SKM-1 treated with dmso at 0.1 percent for 144 hours (cell line): ENCODE measurements around the gene TRABD2A.

Experiments
- DNase-seq: peaks from one replicate; lab custom pipeline; 2025; ENCODE audit not compliant: unreplicated experiment; lab: John Stamatoyannopoulos, UW

Gene TRABD2A

DNA sequence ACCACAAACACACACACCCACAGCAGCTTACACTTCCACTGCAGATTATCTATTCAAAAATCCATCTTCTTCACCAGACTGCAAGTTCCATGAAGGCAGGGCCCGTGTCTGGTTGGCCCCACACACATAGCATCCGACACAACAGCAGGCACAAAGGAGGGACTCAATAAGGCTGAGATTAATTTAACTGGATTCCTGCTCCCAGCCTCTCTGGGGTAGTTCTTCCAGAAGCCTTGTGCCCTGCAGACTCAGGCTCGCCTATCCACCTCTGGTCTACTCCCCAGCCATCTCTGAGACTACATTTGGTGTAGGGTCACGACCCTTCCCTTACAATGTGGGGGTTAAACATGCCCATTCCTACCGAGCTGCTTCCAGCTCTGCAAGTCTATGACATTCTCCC, 57.7 kb downstream of the TRABD2A start:
- no peak for DNase-seq

DNA sequence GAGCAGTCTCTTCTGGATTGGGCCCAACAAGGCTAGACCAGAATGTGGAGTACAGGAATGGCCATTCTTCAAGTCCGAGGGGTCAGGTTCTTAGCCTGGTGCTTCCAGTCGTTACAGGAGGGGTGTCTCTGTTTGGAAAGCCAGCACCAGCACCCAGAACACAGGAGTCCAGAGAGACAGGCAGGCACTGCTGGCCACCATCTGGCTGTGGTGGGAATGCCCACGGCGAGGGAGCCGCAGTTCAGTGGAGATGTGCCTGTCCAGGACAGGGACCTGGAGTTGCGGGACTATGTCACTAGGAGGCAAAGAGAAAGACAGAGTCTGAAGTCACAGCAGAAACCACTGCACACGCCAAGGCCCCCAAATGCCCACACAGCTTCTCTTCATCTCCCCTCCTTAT, 59.1 kb downstream of the TRABD2A start:
- DNase-seq = no peak

DNA sequence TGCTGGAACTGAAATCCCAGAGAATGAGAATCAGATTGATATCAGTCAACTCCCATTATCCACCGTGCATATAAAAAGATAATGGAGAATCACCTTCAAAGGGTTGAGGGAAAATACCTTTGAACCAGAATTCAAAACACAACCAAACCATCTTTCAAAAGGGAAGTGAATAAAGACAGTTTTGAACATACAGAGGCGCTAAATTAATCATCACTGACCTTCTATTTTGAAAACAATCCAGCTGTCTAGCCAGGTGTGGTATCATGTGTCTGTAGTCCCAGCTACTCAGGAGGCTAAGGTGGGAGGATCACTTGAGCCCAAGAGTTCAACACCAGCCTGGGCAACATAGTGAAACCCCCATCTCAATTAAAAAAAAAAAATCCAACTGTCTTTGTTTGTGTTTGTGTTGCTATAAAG, 63.6 kb downstream of the TRABD2A start:
- DNase-seq = no peak

DNA sequence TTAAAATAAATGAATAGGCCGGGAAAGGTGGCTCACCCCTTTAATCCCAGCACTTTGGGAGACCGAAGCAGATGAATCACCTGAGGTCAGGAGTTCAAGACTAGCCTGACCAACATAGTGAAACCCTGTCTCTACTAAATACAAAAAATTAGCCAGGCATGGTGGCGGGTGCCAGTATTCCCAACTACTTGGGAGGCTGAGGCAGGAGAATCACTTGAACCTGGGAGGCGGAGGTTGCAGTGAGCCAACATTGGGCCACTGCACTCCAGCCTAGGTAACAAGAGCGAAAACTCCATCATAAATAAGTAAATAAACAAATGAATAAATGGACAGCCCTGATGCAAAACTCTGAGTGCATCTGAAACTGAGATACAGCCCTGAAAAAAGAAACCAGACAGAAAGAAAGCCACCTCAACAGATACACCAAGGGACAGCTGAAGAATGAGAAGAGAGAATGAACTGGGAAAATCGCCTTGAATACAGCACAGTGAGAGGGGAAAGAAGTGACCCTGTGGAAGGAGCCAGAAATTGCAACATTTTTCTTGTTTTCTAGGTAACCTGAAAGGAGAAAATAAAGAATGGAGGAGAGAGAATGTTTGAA, 64.4 kb downstream of the TRABD2A start:
- no peak for DNase-seq

DNA sequence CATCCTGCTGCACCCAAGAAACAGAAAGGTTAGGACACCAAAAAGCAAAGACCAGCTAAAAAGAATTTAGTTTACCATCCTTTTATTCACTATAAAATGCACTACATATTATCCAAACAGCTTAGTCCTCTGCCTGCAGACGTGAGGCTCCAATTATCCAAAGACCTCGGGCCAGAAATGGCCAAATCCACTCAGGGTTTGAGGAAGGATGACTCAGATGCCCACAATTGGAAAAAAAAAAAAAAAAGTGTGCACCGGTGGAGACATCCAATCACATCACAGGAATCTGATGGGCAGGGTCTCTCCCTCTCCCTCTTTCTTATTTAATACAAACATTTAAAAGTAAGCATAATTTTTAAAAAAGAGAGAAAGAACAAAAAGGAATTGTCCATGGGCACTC, 65.7 kb downstream of the TRABD2A start:
- DNase-seq = no peak

DNA sequence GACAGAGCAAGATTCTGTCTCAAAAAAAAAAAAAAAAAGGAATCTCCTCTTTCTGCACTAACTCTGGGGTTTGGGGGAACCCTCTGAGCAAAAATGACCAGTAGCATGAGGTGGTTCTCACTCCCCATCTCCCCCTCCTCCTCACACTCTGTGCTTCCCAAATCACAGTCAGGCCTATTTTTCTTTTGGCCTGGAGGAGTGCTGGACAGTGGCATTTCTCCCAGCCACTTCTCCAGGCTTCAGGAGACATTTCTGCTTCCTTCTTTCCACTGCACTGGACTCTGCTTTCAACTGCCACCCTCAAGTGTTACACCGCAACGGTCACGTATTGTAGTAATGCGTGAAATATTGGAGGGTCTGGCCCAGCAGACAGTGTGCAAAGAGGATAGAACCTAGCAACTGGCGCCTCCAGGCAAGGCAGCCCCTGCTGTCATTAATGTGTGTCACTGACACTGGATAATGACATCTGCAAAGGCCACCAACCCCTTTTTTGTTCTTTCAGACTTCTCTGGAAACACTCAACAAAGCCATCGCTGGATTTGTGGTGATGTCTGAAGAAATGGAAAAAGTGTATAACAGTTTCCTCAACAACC, 68.9 kb downstream of the TRABD2A start:
- no peak for DNase-seq

DNA sequence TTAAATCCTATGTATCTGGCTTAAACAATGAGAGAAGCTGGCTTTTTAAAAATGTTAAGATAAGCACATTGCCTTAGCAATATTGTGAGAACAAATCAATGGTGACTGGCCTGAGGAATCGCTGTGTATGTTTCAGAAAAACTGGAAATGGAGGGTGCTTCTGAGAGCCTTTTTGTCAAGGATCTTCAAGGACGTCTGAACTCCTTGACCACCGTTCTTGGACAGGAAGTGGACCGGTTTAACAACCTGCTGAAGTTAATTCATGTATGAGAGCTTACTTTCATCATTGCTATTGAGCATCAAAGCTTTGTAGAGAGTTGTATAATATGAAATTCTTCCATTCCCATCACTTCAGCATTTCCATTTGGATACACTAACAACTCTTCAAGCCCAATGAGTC, 72.6 kb downstream of the TRABD2A start:
- DNase-seq = no peak

DNA sequence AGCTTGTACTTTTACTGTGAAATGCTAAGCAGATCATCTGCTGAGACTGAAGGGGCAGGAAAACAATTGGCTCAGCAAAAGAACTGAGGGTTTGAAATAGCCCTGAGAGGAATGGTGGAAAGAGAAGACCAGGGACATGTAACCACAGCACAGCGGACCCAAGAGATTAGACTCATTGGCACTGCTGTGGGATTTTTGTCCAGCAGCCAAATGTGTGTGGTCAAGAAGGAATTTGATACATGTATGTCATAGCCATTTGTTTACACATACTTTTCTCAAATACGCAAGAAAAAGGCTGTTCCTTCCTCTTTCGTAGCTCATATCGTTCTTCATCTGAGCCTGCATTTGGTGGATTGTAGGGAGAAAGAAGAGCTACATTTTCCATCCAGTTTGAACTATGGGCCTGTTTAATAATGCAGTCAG, 73.8 kb downstream of the TRABD2A start:
- DNase-seq = no peak

DNA sequence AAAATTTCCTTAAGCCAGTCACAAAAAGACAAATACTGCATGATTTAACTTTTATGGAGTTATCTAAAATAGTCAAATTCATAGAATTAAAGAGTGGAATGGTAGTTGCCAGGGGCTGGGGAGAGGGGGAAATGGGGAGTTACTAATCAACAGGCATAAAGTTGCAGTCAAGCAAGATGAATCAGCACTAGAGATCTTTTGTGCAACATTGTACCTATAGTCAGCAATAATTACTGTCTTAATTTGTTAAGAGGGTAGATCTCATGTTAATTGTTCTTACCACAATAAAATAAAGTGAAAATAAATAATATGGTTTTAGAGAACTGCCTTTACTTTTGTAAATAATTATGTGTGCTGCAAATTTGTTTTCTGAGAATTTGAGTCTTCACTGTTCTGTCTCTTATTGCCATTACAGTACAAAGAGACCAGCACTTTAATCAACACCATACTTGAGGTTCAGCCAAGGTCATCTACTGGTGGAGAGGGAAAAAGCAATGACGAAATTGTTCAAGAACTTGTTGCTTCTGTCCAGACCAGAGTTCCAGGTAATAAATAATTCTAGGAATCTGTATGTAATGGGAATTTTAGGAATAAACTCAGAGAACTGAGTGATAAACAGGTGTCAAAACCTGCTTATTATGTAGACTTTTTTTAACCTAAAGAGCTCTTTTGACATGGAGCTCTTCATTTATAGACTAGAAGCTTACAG, 75.5 kb downstream of the TRABD2A start:
- DNase-seq = no peak

DNA sequence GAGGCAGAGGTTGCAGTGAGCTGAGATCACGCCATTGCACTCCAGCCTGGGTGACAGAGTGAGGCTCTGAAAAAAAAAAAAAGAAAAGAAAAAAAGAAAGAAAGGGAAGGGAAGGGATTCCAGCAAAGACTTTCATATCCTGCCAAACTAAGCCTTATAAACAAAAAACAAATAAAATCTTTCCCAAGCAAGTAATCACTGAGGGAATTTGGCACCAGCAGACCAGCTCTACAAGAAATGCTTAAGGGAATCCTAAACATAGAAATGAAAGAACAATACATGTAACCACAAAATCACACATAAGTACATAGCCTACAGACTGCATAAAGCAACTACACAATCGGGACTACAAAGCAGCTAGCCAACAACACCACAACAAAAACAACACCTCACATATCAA, 79.1 kb downstream of the TRABD2A start:
- no peak for DNase-seq

DNA sequence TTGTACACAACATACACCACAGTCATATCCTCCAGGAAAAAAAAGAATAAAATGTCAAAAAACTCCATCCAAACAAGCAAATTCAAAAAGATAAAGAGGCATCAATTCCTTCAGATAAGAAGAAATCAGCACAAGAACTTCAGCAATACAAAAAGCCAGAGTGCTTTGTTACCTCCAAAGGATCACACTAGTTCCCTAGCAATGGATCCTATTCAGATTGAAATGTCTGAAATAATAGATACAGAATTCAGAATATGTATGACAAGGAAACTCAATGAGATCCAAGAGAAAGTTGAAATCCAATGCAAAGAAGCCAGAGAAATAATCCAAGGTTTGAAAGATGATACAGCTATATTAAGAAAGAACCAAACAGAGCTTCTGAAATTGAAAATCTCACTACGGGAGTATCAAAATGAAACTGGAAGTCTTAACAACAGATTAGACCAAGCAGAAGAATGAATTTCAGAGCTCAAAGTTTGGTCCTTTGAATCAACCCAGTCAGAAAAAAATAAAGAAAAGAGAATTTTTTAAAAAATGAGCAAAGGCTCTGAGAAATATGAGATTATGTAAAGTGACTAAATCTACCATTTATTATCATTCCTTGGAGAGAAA, 80.6 kb downstream of the TRABD2A start:
- DNase-seq = no peak

DNA sequence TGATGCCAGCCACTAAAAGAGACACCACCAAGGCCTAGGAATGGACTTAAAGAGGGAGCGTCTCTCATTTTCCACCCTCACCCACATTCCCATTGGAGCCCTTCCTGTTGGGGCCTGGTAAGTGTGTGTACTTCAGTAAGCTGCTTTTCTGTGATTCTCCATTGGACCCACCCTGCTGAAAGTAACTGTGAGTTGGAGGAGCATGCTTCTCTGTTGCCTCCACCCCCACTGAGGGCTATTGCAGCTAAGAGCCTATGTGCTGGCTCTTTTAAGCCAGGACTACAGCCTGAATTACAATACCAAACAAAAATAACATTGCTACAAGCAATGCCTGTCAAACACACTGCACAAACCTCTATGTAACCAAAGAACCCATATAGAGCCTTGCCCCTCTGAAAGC, 81.1 kb downstream of the TRABD2A start:
- no peak for DNase-seq

DNA sequence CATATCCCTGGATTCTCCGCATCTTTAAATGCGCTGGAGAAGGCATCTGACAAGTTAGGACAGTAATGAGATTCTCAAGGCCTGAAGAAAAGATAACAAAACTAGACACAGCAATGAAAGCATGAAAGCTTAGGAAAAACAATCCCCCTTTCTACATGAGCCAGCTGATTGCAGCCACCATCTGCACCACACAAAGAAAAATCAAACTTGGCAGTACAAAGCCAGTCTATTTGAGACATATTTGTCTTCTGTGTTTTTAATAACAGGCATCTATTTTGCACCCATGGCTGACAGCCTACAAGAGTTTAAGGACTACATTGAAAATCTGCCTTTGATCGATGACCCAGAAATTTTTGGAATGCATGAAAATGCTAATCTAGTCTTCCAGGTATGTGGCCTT, 83.6 kb downstream of the TRABD2A start:
- no peak for DNase-seq

DNA sequence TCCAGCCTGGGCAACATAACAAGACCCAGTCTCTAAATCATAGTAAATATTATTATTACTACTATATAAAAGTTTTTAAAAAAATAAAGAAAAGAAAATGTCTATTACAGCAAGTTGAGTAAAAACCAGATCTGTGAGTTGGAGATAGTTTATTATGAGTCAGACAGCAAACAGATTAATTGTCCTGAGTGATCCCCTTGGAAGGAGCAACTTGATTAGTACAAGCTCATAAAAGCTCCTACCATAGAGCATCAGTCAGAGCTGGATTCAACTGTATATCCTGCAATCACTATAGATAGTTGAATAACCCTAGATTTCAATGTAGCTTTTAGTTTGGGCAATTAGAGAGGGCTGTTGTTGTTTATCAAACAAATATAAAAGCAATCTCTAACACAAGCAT, 84.1 kb downstream of the TRABD2A start:
- no peak for DNase-seq

DNA sequence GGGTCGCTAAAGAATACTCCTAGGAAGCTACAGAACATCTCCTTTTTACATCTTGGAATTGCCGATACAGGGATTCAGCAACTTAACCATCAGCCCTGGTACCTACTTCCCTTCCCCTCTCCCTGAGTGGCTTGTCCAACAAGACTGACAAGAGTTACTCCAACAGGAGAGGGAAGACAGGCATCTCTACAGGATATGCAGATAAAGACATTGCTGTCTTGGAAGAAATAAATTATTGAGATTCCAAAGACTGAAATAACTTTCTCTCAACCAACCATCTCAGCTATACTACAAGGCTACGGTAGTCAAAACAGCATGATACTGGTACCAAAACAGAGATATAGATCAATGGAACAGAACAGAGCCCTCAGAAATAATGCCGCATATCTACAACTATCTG, 87.2 kb downstream of the TRABD2A start:
- DNase-seq = no peak

DNA sequence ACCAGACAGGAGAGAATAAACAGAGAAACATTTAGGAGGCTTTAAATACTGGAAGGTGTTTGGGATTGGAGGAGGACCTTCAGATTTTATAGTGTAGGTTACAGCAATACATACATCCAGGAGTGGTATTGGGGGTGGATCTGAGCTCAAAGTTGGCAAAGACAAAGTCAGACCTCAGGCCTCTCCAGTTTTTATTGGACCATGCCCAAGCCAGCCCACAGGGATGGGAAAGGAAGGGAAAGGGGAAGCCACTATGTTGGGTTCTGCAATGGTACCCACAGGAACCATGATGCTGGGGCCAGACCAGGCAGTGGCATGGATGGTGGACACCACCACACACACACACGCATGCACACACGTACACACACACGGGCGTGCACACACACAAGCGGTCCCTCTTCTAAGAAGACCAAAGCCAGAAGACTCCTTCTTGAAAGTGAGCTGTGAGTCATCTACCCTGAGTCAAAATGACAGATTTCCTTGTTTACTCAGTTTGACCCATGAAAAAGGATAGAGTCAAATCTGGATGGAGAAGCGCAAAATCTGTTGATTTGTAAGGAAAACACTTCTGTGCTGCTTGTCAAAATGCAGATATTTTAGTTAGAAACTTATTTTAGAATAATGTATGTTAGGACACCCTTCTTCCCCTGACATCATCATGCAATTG, 87.9 kb downstream of the TRABD2A start:
- no peak for DNase-seq

DNA sequence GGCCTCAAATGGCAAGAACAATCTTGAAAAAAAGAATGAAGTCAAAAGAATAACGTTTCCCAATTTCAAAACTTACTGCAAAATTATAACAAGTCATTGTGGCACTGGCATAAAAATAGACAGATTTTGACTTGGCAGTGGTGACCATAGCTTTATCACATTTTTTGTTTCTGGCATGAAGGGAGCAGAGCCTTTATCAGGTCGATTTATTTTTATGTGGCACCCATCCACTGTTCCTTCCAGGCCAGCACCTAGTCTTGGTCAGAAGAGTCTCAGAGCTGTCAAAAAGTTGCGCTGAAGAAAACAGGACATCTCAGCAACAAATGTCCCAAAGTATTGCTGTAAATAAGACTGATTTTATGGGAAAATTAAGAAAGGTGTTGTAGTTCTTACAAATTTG, 92.4 kb downstream of the TRABD2A start:
- DNase-seq = no peak

DNA sequence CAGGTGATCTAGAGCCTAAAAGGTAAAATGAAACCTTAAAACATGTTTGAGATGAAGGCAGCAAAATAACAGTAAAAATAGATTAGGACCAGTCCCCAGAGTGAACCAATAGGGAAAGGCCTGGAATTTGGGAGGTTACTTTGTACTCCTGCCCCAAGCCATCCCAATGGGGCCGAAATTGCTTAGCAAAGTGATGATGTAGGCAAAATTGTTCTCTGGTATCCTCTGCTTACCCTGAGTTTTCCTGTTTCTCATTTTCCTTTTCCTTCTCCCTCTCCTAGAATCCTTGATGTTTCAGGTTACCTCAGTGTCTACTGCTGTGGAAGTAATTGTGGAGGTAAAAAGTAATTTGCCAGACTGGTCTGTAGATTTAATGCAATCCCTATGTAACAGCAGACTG, 92.9 kb downstream of the TRABD2A start:
- no peak for DNase-seq

DNA sequence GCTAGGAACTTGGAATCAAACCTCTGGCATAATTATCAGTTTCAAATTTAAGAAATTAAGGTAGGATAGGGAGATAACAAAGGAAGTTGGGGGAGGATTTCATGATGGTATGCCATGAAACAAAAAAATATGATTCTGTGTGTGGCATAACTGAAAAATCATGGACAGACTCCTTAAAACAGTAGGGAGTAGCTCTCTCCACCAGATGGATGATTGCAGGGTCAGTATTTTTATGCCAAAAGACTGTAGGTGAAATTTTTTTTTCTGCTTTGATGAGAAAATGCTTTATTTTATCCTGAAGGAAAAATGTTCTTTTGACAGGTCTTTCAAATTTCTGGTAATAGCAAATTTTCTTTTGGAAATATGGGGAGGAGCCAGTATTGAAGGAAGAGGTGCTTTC, 94.3 kb downstream of the TRABD2A start:
- no peak for DNase-seq

DNA sequence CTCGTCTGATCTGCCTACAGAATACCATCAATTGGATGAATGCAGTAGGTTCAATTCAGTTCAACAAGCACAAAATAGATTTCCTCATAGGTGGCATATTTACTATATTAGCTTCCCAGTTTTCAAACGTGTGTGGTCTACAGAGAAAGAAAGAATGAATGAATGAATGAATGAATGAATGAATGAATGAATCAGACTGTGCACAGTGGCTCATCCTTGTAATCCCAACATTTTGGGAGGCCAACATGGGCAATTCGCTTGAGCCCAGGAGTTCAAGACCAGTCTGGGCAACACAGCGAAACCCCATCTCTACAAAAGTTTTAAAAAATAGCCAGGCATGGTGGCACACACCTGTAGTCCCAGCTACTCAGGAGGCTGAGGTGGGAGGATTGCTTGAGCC, 94.9 kb downstream of the TRABD2A start:
- no peak for DNase-seq

DNA sequence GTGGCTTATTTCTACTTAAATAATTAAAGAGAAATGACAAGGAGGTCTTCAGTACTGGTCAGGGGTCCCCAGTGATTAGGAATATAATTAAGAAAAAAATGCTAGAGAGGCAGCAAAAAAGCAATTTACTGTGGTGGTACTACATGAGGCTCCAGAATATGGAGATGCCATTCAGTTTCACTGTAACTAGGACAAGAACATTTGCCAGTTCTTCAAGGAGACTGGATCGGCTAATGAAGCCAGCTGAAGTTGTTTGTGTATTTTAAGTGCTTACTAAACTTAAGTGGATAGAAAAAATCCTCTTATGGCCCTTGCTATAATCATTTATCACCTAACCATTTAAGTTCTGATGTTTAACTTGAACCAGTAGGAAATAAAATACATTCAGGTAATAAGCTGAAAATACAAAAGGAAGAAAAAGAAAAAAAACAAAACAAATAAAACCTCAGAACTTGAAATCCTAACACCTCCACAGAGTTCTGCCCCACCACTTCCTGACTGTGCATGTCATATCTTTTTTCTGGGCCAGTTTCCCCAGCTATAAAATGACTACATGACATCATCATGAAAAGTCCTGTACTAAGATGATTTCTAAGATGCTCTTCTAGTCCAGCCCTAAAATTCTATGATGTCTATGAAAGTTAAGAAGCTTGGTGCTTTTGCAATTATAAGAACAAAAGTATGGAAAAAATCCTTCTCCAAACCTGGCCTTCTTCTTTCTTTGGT, 98.0 kb downstream of the TRABD2A start:
- DNase-seq = no peak
